ENCODE data around the gene SPON2. TPM values are rescaled to one million over a fixed set of nuclear protein-coding genes. Genes with fewer than 3 reads are reported as not detected.

SPON2 gene
- total RNA-seq, 3 donors from 2014 or later (not counting 1 experiment from before 2014, with no cell fraction given): 1,124 to 1,574 (median 1,339) TPM

- Mint-ChIP-seq H3K36me3 (no peaks in the 10 kb centered on the region), H3K27me3 (ENCODE audit: low read depth in 2 of 2) (no peaks in the 10 kb centered on the region), H3K4me1 (peaks cover 35 to 37% of the 10 kb centered on the region in 2 donors), H3K27ac (peak overlapping the region; percentile 17 to 24), H3K9me3 (no peaks in the 10 kb centered on the region), H3K4me3 (no peak overlapping the region)
- DNase-seq (no peak), ATAC-seq (no peak)
- peaks cover 14% of the 10 kb centered on the region for H3K36me3 ChIP-seq (ENCODE audit: control insufficient read depth, insufficient read depth, low read length)
- H3K27ac ChIP-seq (ENCODE audit: low read length): no peak overlapping the region
- TF ChIP-seq CTCF (IDR thresholded peaks at IDR 0.05): no peak
- 89% methylated on average over 5 of the region's 5 CpGs for WGBS (ENCODE audit: insufficient coverage)
- no peaks in the 10 kb centered on the region for H3K27me3 ChIP-seq (ENCODE audit: control insufficient read depth, insufficient read depth, low read length)
- H3K9me3 ChIP-seq (ENCODE audit: control insufficient read depth, insufficient read depth, low read length): no peaks in the 10 kb centered on the region
- H3K4me1 ChIP-seq (ENCODE audit: control insufficient read depth, insufficient read depth, low read length): peaks cover 35% of the 10 kb centered on the region
- no peak overlapping the region for H3K4me3 ChIP-seq (ENCODE audit: low read length)
- intact Hi-C loops (cut with micrococcal nuclease): no loop called here
These were observed 7.9 kb downstream of the SPON2 start for GRCh38 chr4:1164444-1164843.

GRCh38 chr4:1164040-1164439 is 8.3 kb downstream of the SPON2 start:
- no peak overlapping the region for H3K4me3 ChIP-seq (ENCODE audit: low read length)
- peaks cover 32 to 33% of the 10 kb centered on the region in 2 donors for H3K4me1 Mint-ChIP-seq
- H3K36me3 ChIP-seq (ENCODE audit: control insufficient read depth, insufficient read depth, low read length): peaks cover 10% of the 10 kb centered on the region
- no peaks in the 10 kb centered on the region for H3K36me3 Mint-ChIP-seq
- H3K27me3 ChIP-seq (ENCODE audit: control insufficient read depth, insufficient read depth, low read length): no peaks in the 10 kb centered on the region
- H3K27me3 Mint-ChIP-seq (ENCODE audit: low read depth in 2 of 2): no peaks in the 10 kb centered on the region
- no peaks in the 10 kb centered on the region for H3K9me3 ChIP-seq (ENCODE audit: control insufficient read depth, insufficient read depth, low read length)
- H3K4me1 ChIP-seq (ENCODE audit: control insufficient read depth, insufficient read depth, low read length): peaks cover 31% of the 10 kb centered on the region
- peak overlapping the region; percentile 17 to 24 for H3K27ac Mint-ChIP-seq
- DNase-seq (no peak), ATAC-seq (no peak)
- no peaks in the 10 kb centered on the region for H3K9me3 Mint-ChIP-seq
- no peak overlapping the region for H3K4me3 Mint-ChIP-seq
- no peak for TF ChIP-seq CTCF (IDR thresholded peaks at IDR 0.05)
- H3K27ac ChIP-seq (ENCODE audit: low read length): peak overlapping the region; percentile 20
- intact Hi-C loops (cut with micrococcal nuclease): no loop called here
- WGBS (ENCODE audit: insufficient coverage): 95% methylated on average over 2 of the region's 4 CpGs

GRCh38 chr4:1160351-1160750 is 12.0 kb downstream of the SPON2 start:
- H3K36me3 Mint-ChIP-seq: no peaks in the 10 kb centered on the region

More at GRCh38 chr4:1160351-1160750, 12.0 kb downstream of the SPON2 start:
- H3K27ac ChIP-seq (ENCODE audit: low read length): no peak overlapping the region
- H3K27me3 ChIP-seq (ENCODE audit: control insufficient read depth, insufficient read depth, low read length): no peaks in the 10 kb centered on the region
- Mint-ChIP-seq H3K27ac (no peak overlapping the region), H3K9me3 (no peaks in the 10 kb centered on the region), H3K4me1 (peaks cover 5 to 12% of the 10 kb centered on the region in 2 donors), H3K4me3 (no peak overlapping the region), H3K27me3 (ENCODE audit: low read depth in 2 of 2) (no peaks in the 10 kb centered on the region)
- no CpG with 5 or more reads among the region's 1 CpG for WGBS (ENCODE audit: insufficient coverage)
- intact Hi-C loops (cut with micrococcal nuclease): no loop called here
- no peak overlapping the region for H3K4me3 ChIP-seq (ENCODE audit: low read length)
- ATAC-seq (no peak), DNase-seq (no peak)
- no peak for TF ChIP-seq CTCF (IDR thresholded peaks at IDR 0.05)
- H3K4me1 ChIP-seq (ENCODE audit: control insufficient read depth, insufficient read depth, low read length): no peaks in the 10 kb centered on the region
- no peaks in the 10 kb centered on the region for H3K36me3 ChIP-seq (ENCODE audit: control insufficient read depth, insufficient read depth, low read length)
- H3K9me3 ChIP-seq (ENCODE audit: control insufficient read depth, insufficient read depth, low read length): no peaks in the 10 kb centered on the region

Data from natural killer cell (primary cell).